NCI-H510A (cell line): Measurements from ENCODE around the gene ERMAP.
"Not testable (repeated sequence)": the region's sequence is repeated elsewhere in the genome, so short reads cannot be mapped to it uniquely, and the experiment has no call there.

Source experiments
- DNase-seq: peaks from one replicate; lab custom pipeline; 2025; lab: John Stamatoyannopoulos, UW

ERMAP gene

GRCh38 chr1:42807056-42807668 lies 9.8 kb upstream of the ERMAP start:
- no peak for DNase-seq

- DNase-seq, result not testable (repeated sequence)
Measured at GRCh38 chr1:42814815-42815214, 2.1 kb upstream of the ERMAP start.

- DNase-seq, result peak; percentile 10
Measured at GRCh38 chr1:42815941-42816584, 859 bp upstream of the ERMAP start.

GRCh38 chr1:42817440-42817767 lies 482 bp downstream of the ERMAP start:
- no peak for DNase-seq

- DNase-seq, result no peak
Measured at GRCh38 chr1:42817976-42818375, 1.1 kb downstream of the ERMAP start.

- DNase-seq, result no peak
Measured at GRCh38 chr1:42820813-42821212, 3.9 kb downstream of the ERMAP start.

- DNase-seq, result no peak
Measured at GRCh38 chr1:42821690-42822089, 4.8 kb downstream of the ERMAP start.

- no peak for DNase-seq
Measured at GRCh38 chr1:42822800-42823392, 6.0 kb downstream of the ERMAP start.

- no peak for DNase-seq
Measured at GRCh38 chr1:42824481-42825035, 7.6 kb downstream of the ERMAP start.

- DNase-seq, result no peak
Measured at GRCh38 chr1:42825036-42825851, 8.3 kb downstream of the ERMAP start.

GRCh38 chr1:42830631-42831030 lies 13.7 kb downstream of the ERMAP start:
- DNase-seq, result no peak

GRCh38 chr1:42831273-42831672 lies 14.4 kb downstream of the ERMAP start:
- no peak for DNase-seq

- DNase-seq, result no peak
Measured at GRCh38 chr1:42832641-42833240, 15.8 kb downstream of the ERMAP start.

GRCh38 chr1:42833981-42834380 lies 17.1 kb downstream of the ERMAP start:
- no peak for DNase-seq

GRCh38 chr1:42834803-42835202 lies 17.9 kb downstream of the ERMAP start:
- no peak for DNase-seq

- no peak for DNase-seq
Measured at GRCh38 chr1:42835422-42835821, 18.5 kb downstream of the ERMAP start.

GRCh38 chr1:42837709-42838108 lies 20.8 kb downstream of the ERMAP start:
- DNase-seq, result no peak

- DNase-seq, result no peak
Measured at GRCh38 chr1:42838482-42839190, 21.7 kb downstream of the ERMAP start.

GRCh38 chr1:42841010-42841409 lies 24.1 kb downstream of the ERMAP start:
- no peak for DNase-seq

GRCh38 chr1:42841440-42842147 lies 24.7 kb downstream of the ERMAP start:
- DNase-seq, result no peak

- DNase-seq, result no peak
Measured at GRCh38 chr1:42844592-42845140, 27.7 kb downstream of the ERMAP start.
